Measurements from ENCODE around the gene HLA-DPA1. TPM values are rescaled to one million over a fixed set of nuclear protein-coding genes. Genes with fewer than 3 reads are reported as not detected.
A peak's percentile ranks its signal among the peaks of the same experiment; 100 is the strongest.
"Not testable (repeated sequence)": the region's sequence is repeated elsewhere in the genome, so short reads cannot be mapped to it uniquely, and the experiment has no call there.

Gene HLA-DPA1
- total RNA-seq, 8 experiments from 2014 or later: 0.09 to 6.9 (median 0.40) TPM

- Histone ChIP-seq H3K4me3 (no peak overlapping the region), H3K27ac (no peak overlapping the region), H3K4me1 (replicated peaks in 1 of 2) (no peaks in the 10 kb centered on the region)
- 50 to 89% (median 74%) methylated on average over 1 to 6 of the region's 6 CpGs for WGBS, 10 experiments
- no peak for ATAC-seq (replicated peaks in 6 of 8)
- in situ Hi-C loops (cut with MboI; ENCODE audit: low pct_unique_long_range_greater_than_20kb in 2 of 9, low sequenced_read_pairs in 9 of 9, unreplicated experiment in 9 of 9): no loop called here
These were observed 1.9 kb downstream of the HLA-DPA1 start for GRCh38 chr6:33071569-33071968.

GRCh38 chr6:33070909-33071308 is 2.5 kb downstream of the HLA-DPA1 start:
- WGBS, 10 experiments: 31 to 80% (median 52%) methylated on average over 1 to 2 of the region's 2 CpGs; no CpG with 5 or more reads in 1 of the 10 experiments
- Histone ChIP-seq H3K4me3 (no peak overlapping the region), H3K4me1 (replicated peaks in 1 of 2) (no peaks in the 10 kb centered on the region), H3K27ac (no peak overlapping the region)
- in situ Hi-C loops (cut with MboI; ENCODE audit: low pct_unique_long_range_greater_than_20kb in 2 of 9, low sequenced_read_pairs in 9 of 9, unreplicated experiment in 9 of 9): no loop called here
- ATAC-seq (replicated peaks in 6 of 8): no peak

- no peak overlapping the region for H3K27ac ChIP-seq
- ATAC-seq (replicated peaks in 6 of 8): no peak
- no peak overlapping the region for H3K4me3 ChIP-seq
- WGBS, 10 experiments: 50 to 92% (median 80%) methylated on average over 2 to 9 of the region's 10 CpGs; no CpG with 5 or more reads in 2 of the 10 experiments
- in situ Hi-C loops (cut with MboI; ENCODE audit: low pct_unique_long_range_greater_than_20kb in 2 of 9, low sequenced_read_pairs in 9 of 9, unreplicated experiment in 9 of 9): no loop called here
- no peaks in the 10 kb centered on the region for H3K4me1 ChIP-seq (replicated peaks in 1 of 2)
These were observed 4.3 kb downstream of the HLA-DPA1 start for GRCh38 chr6:33069021-33069738.

GRCh38 chr6:33066917-33067521 is 6.4 kb downstream of the HLA-DPA1 start:
- ATAC-seq (replicated peaks in 6 of 8): no peak
- Histone ChIP-seq H3K4me3 (no peak overlapping the region), H3K27ac (no peak overlapping the region), H3K4me1 (replicated peaks in 1 of 2) (no peaks in the 10 kb centered on the region)
- 0 to 100% (median 80%) methylated on average over 1 to 3 of the region's 3 CpGs; no CpG with 5 or more reads in 3 of the 10 experiments for WGBS, 10 experiments
- in situ Hi-C loops (cut with MboI; ENCODE audit: low pct_unique_long_range_greater_than_20kb in 2 of 9, low sequenced_read_pairs in 9 of 9, unreplicated experiment in 9 of 9): no loop called here

- H3K27ac ChIP-seq: no peak overlapping the region
- in situ Hi-C loops (cut with MboI; ENCODE audit: low pct_unique_long_range_greater_than_20kb in 2 of 9, low sequenced_read_pairs in 9 of 9, unreplicated experiment in 9 of 9): no loop called here
- H3K4me3 ChIP-seq: no peak overlapping the region
- ATAC-seq (replicated peaks in 6 of 8): no peak
- 16 to 100% (median 71%) methylated on average over 1 to 4 of the region's 4 CpGs; no CpG with 5 or more reads in 3 of the 10 experiments for WGBS, 10 experiments
- no peaks in the 10 kb centered on the region for H3K4me1 ChIP-seq (replicated peaks in 1 of 2)
These were observed 8.1 kb downstream of the HLA-DPA1 start for GRCh38 chr6:33065312-33065711.

- in situ Hi-C loops (cut with MboI; ENCODE audit: low pct_unique_long_range_greater_than_20kb in 2 of 9, low sequenced_read_pairs in 9 of 9, unreplicated experiment in 9 of 9): no loop called here
- Histone ChIP-seq H3K4me1 (replicated peaks in 1 of 2) (no peaks in the 10 kb centered on the region), H3K4me3 (no peak overlapping the region), H3K27ac (no peak overlapping the region)
- WGBS, 10 experiments: 20 to 100% (median 63%) methylated on average over 1 to 4 of the region's 4 CpGs; no CpG with 5 or more reads in 1 of the 10 experiments
- ATAC-seq (replicated peaks in 6 of 8): peak in 1 of 8 experiments; percentile 38
These were observed 8.7 kb downstream of the HLA-DPA1 start for GRCh38 chr6:33064723-33065122.

GRCh38 chr6:33063435-33063834 is 10.0 kb downstream of the HLA-DPA1 start:
- in situ Hi-C loops (cut with MboI; ENCODE audit: low pct_unique_long_range_greater_than_20kb in 2 of 9, low sequenced_read_pairs in 9 of 9, unreplicated experiment in 9 of 9); ATAC-seq (replicated peaks in 6 of 8); H3K27ac ChIP-seq; H3K4me1 ChIP-seq (replicated peaks in 1 of 2); H3K4me3 ChIP-seq: not testable (repeated sequence)
- 4 to 85% (median 51%) methylated on average over 1 to 5 of the region's 5 CpGs; no CpG with 5 or more reads in 1 of the 10 experiments for WGBS, 10 experiments

GRCh38 chr6:33061987-33062386 is 11.5 kb downstream of the HLA-DPA1 start:
- ATAC-seq (replicated peaks in 6 of 8): peak in 2 of 8 experiments; percentile 20 to 82
- no peak overlapping the region for H3K27ac ChIP-seq
- no peak overlapping the region for H3K4me3 ChIP-seq
- in situ Hi-C loops (cut with MboI; ENCODE audit: low pct_unique_long_range_greater_than_20kb in 2 of 9, low sequenced_read_pairs in 9 of 9, unreplicated experiment in 9 of 9): no loop called here
- no peaks in the 10 kb centered on the region for H3K4me1 ChIP-seq (replicated peaks in 1 of 2)
- WGBS, 10 experiments: 54 to 100% (median 77%) methylated on average over 1 to 2 of the region's 2 CpGs

- no peak for ATAC-seq (replicated peaks in 6 of 8)
- H3K4me3 ChIP-seq: no peak overlapping the region
- in situ Hi-C loops (cut with MboI; ENCODE audit: low pct_unique_long_range_greater_than_20kb in 2 of 9, low sequenced_read_pairs in 9 of 9, unreplicated experiment in 9 of 9): no loop called here
- WGBS, 10 experiments: 0 to 80% (median 55%) methylated on average over 1 to 6 of the region's 6 CpGs
- H3K27ac ChIP-seq: no peak overlapping the region
- no peaks in the 10 kb centered on the region for H3K4me1 ChIP-seq (replicated peaks in 1 of 2)
These were observed 16.0 kb downstream of the HLA-DPA1 start for GRCh38 chr6:33057222-33058150.

- ATAC-seq (replicated peaks in 6 of 8): no peak
- in situ Hi-C loops (cut with MboI; ENCODE audit: low pct_unique_long_range_greater_than_20kb in 2 of 9, low sequenced_read_pairs in 9 of 9, unreplicated experiment in 9 of 9): no loop called here
- 0 to 80% (median 50%) methylated on average over 2 to 4 of the region's 4 CpGs; no CpG with 5 or more reads in 3 of the 10 experiments for WGBS, 10 experiments
- Histone ChIP-seq H3K4me3 (no peak overlapping the region), H3K4me1 (replicated peaks in 1 of 2) (no peaks in the 10 kb centered on the region), H3K27ac (no peak overlapping the region)
These were observed 20.2 kb downstream of the HLA-DPA1 start for GRCh38 chr6:33053230-33053629.

GRCh38 chr6:33052627-33053026 is 20.8 kb downstream of the HLA-DPA1 start:
- H3K4me3 ChIP-seq: no peak overlapping the region
- ATAC-seq (replicated peaks in 6 of 8): no peak
- H3K4me1 ChIP-seq (replicated peaks in 1 of 2): no peaks in the 10 kb centered on the region
- H3K27ac ChIP-seq: no peak overlapping the region
- in situ Hi-C loops (cut with MboI; ENCODE audit: low pct_unique_long_range_greater_than_20kb in 2 of 9, low sequenced_read_pairs in 9 of 9, unreplicated experiment in 9 of 9): no loop called here

- H3K27ac ChIP-seq: no peak overlapping the region
- H3K4me1 ChIP-seq (replicated peaks in 1 of 2): no peaks in the 10 kb centered on the region
- 6 to 100% (median 87%) methylated on average over 1 to 5 of the region's 6 CpGs; no CpG with 5 or more reads in 2 of the 10 experiments for WGBS, 10 experiments
- ATAC-seq (replicated peaks in 6 of 8): no peak
- no peak overlapping the region for H3K4me3 ChIP-seq
- in situ Hi-C loops (cut with MboI; ENCODE audit: low pct_unique_long_range_greater_than_20kb in 2 of 9, low sequenced_read_pairs in 9 of 9, unreplicated experiment in 9 of 9): no loop called here
These were observed 23.2 kb downstream of the HLA-DPA1 start for GRCh38 chr6:33050014-33050810.

All from motor neuron (in vitro differentiated cells).